ENCODE measurements around the gene RPA4. TPM values are rescaled to one million over a fixed set of nuclear protein-coding genes. Genes with fewer than 3 reads are reported as not detected.
"Not testable (repeated sequence)": the region's sequence is repeated elsewhere in the genome, so short reads cannot be mapped to it uniquely, and the experiment has no call there.

RPA4 gene
- total and polyA plus RNA-seq, 7 donors, result 0.17 to 0.47 (median 0.27) TPM; not detected in 2

DNA sequence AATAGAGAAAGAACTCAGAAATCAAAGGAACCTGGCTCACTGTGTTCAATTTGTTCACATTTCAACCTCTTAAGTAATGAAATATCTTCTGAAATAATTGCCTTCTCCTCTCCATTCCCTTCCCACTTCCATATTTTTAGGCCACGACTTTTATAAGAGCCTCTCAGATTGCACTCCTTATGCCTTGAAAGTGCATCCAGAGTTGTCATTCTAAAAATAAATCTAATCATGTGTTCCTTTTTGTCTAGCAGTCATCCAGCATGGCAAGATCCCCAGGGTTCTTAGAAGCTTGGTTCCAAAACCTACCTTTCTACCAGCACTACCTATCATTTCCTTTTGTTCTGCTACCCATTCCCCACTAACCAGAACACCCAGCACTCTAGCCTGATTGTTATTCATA is 42.4 kb upstream of the RPA4 start:
- peak in 3 of 4 donors; percentile 71 to 83 (median 72) for ATAC-seq
- 20 to 38% (median 33%) methylated on average over 1 of the region's 1 CpG for WGBS, 3 donors
- Histone ChIP-seq H3K27ac (peak overlapping the region; percentile 42), H3K4me3 (no peak overlapping the region), H3K4me1 (peaks cover 11% of the 10 kb centered on the region), H3K9me3 (no peaks in the 10 kb centered on the region), H3K27me3 (ENCODE audit: insufficient read depth in 3 of 3, low read length in 2 of 3) (no peaks in the 10 kb centered on the region), H3K36me3 (ENCODE audit: insufficient read depth in 1 of 2, low read depth in 1 of 2) (no peaks in the 10 kb centered on the region)
- intact Hi-C loops (cut with DNase I), result no loop called here
- TF ChIP-seq, protein P1, sequence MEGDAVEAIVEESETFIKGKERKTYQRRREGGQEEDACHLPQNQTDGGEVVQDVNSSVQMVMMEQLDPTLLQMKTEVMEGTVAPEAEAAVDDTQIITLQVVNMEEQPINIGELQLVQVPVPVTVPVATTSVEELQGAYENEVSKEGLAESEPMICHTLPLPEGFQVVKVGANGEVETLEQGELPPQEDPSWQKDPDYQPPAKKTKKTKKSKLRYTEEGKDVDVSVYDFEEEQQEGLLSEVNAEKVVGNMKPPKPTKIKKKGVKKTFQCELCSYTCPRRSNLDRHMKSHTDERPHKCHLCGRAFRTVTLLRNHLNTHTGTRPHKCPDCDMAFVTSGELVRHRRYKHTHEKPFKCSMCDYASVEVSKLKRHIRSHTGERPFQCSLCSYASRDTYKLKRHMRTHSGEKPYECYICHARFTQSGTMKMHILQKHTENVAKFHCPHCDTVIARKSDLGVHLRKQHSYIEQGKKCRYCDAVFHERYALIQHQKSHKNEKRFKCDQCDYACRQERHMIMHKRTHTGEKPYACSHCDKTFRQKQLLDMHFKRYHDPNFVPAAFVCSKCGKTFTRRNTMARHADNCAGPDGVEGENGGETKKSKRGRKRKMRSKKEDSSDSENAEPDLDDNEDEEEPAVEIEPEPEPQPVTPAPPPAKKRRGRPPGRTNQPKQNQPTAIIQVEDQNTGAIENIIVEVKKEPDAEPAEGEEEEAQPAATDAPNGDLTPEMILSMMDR (IDR thresholded peaks at IDR 0.05), result no peak
- DNase-seq, result no peak

DNA sequence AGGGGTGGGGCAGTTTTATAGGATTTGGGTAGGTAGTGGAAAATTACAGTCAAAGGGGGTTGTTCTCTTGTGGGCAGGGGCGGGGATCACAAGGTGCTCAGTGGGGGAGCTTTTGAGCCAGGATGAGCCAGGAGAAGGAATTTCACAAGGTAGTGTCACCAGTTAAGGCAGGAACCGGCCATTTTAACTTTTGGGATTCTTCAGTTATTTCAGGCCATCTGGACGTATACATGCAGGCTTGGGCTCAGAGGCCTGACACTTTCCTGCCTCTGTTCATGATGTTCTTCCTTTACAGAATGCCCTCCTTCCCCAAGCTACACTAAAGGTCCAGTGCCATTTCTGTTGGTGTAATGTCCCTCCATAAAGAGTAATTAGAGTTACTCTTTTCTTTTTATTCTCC is 41.8 kb upstream of the RPA4 start:
- intact Hi-C loops (cut with DNase I); ATAC-seq; H3K9me3 ChIP-seq; H3K4me3 ChIP-seq; DNase-seq; H3K36me3 ChIP-seq (ENCODE audit: insufficient read depth in 1 of 2, low read depth in 1 of 2); H3K27me3 ChIP-seq (ENCODE audit: insufficient read depth in 3 of 3, low read length in 2 of 3): not testable (repeated sequence)
- WGBS, 3 donors, result 38 to 80% (median 76%) methylated on average over 3 of the region's 3 CpGs
- peaks cover 11% of the 10 kb centered on the region for H3K4me1 ChIP-seq
- H3K27ac ChIP-seq, result peak overlapping the region; percentile 42

DNA sequence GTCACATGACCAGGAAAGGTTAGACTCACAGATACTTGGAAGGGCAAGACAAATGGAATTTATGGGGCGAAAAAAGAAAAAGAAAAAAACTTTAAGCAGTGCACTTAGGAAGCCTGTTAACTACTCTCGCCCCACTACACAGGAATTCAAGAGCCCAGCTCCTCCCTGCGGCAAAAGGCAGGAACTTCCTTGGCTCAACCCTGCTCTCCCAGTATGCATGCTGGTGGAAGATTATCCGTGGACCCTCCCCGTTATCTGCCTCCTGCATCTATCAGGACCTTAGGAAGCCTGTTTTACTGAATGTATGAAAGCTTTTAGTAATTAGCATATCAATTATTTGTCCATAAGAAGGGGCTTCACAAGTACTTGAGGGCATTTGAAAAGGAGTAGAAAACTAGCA is 40.1 kb upstream of the RPA4 start:
- Histone ChIP-seq H3K4me3 (no peak overlapping the region), H3K27me3 (ENCODE audit: insufficient read depth in 3 of 3, low read length in 2 of 3) (no peaks in the 10 kb centered on the region), H3K9me3 (no peaks in the 10 kb centered on the region), H3K27ac (no peak overlapping the region), H3K36me3 (ENCODE audit: insufficient read depth in 1 of 2, low read depth in 1 of 2) (no peaks in the 10 kb centered on the region), H3K4me1 (peaks cover 5% of the 10 kb centered on the region)
- intact Hi-C loops (cut with DNase I), result no loop called here
- ATAC-seq (peak in 1 of 4 donors; percentile 41), DNase-seq (no peak)
- 52 to 73% (median 69%) methylated on average over 5 of the region's 5 CpGs for WGBS, 3 donors
- TF ChIP-seq, protein P1 (IDR thresholded peaks at IDR 0.05), result peak; percentile 8

DNA sequence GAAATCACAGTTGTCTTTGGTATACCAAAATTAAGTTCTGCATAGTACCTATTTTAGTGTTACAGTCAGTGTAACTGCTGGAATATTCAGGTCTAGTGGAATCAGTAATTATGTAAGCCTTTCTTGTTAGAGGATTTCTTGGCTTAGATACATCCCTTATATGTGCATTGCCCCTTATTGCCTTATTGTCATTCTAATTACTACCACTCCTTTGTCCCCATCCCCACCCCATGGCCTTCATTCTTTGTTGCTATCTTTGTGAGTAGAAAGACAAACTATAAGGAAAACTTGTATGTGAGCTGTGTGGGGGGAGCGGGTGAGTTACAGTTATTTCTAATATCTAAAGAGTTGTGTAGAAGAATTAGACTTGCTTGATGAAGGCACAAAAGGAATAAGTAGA is 36.9 kb upstream of the RPA4 start:
- intact Hi-C loops (cut with DNase I), result no loop called here
- no peak overlapping the region for H3K27ac ChIP-seq
- ATAC-seq (no peak), DNase-seq (no peak)
- H3K4me1 ChIP-seq, result peaks cover 4% of the 10 kb centered on the region
- 85 to 100% (median 96%) methylated on average over 1 of the region's 1 CpG for WGBS, 3 donors
- H3K27me3 ChIP-seq (ENCODE audit: insufficient read depth in 3 of 3, low read length in 2 of 3), result no peaks in the 10 kb centered on the region
- TF ChIP-seq, protein P1 (IDR thresholded peaks at IDR 0.05), result no peak
- H3K9me3 ChIP-seq, result no peaks in the 10 kb centered on the region
- no peaks in the 10 kb centered on the region for H3K36me3 ChIP-seq (ENCODE audit: insufficient read depth in 1 of 2, low read depth in 1 of 2)
- no peak overlapping the region for H3K4me3 ChIP-seq

DNA sequence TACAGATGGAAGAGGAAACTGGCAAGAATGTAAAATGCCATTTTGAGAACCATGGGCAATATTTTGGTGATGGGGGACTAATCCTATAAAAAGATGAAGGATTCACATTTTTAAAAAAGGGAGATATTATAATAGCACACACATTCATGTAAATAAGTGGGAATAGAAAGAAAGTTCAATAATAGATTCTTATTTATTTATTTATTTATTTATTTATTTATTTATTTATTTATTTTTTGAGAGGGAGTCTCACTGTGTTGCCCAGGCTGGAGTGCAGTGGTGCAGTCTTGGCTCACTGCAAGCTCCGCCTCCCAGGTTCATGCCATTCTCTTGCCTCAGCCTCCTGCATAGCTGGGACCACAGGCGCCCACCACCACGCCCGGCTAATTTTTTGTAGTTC is 24.3 kb upstream of the RPA4 start:
- WGBS, 3 donors, result 94 to 100% (median 100%) methylated on average over 4 of the region's 4 CpGs
- DNase-seq; H3K27ac ChIP-seq; intact Hi-C loops (cut with DNase I); H3K36me3 ChIP-seq (ENCODE audit: insufficient read depth in 1 of 2, low read depth in 1 of 2); H3K9me3 ChIP-seq; H3K27me3 ChIP-seq (ENCODE audit: insufficient read depth in 3 of 3, low read length in 2 of 3); ATAC-seq; H3K4me3 ChIP-seq; H3K4me1 ChIP-seq: not testable (repeated sequence)

DNA sequence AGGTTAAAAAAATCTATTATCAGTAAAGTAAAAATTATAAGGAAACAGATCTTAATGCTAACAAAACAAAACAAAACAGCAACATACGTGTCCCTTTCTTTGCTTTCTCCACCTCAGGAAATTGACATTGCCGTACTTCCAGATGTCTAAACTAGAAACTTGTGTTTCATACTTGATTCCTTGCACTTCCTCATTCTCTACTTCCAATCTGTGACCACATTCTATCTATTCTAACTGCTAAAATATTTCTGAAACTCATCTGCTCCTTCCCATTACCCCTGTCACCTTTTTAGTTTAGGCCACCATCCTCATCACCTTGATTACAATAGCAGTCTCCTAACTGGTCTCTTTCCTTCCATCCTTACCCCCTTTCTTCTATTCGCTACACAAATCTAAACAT is 22.5 kb upstream of the RPA4 start:
- no peak overlapping the region for H3K4me3 ChIP-seq
- no peaks in the 10 kb centered on the region for H3K4me1 ChIP-seq
- H3K27me3 ChIP-seq (ENCODE audit: insufficient read depth in 3 of 3, low read length in 2 of 3), result no peaks in the 10 kb centered on the region
- TF ChIP-seq, protein P1 (IDR thresholded peaks at IDR 0.05), result no peak
- H3K36me3 ChIP-seq (ENCODE audit: insufficient read depth in 1 of 2, low read depth in 1 of 2), result no peaks in the 10 kb centered on the region
- 74 to 86% (median 85%) methylated on average over 3 of the region's 3 CpGs for WGBS, 3 donors
- intact Hi-C loops (cut with DNase I), result no loop called here
- no peaks in the 10 kb centered on the region for H3K9me3 ChIP-seq
- no peak overlapping the region for H3K27ac ChIP-seq
- DNase-seq, result no peak
- ATAC-seq, result no peak

All from psoas muscle (tissue), 8 donors.